MM.1S (cell line): Measurements from ENCODE around the gene CD6.
"Not testable (repeated sequence)": the region's sequence is repeated elsewhere in the genome, so short reads cannot be mapped to it uniquely, and the experiment has no call there.

Experiments
- DNase-seq: peaks from one replicate; pipeline ENCODE4 v3.0.0-alpha.2; 2015
- H2AFZ ChIP-seq: fragments of 300-600 bp; sonication (generic); 2 replicates; pipeline ENCODE4 v1.6.0; 2016; ENCODE audit warnings: antibody characterized with exemption, low read length
- H3F3A ChIP-seq: fragments of 300-600 bp; sonication (generic); 2 replicates; pipeline ENCODE4 v1.6.1; 2016; ENCODE audit warnings: mild to moderate bottlenecking, antibody characterized with exemption, low read length, moderate library complexity, mixed read lengths; ENCODE audit not compliant: insufficient read depth
- H3K27ac ChIP-seq: fragments of 300-600 bp; sonication (generic); 2 replicates; pipeline ENCODE4 v1.5.1; 2016; ENCODE audit warnings: mild to moderate bottlenecking, low read length
- H3K27me3 ChIP-seq: fragments of 300-600 bp; sonication (generic); replicated peaks from 2 replicates; pipeline ENCODE4 v1.6.0; 2016; ENCODE audit warnings: low read length; ENCODE audit not compliant: insufficient read depth
- H3K36me3 ChIP-seq: fragments of 300-600 bp; sonication (generic); replicated peaks from 2 replicates; pipeline ENCODE4 v1.6.1; 2016; ENCODE audit warnings: mild to moderate bottlenecking, low read length, mixed read lengths; ENCODE audit not compliant: insufficient read depth
- H3K4me1 ChIP-seq: fragments of 300-600 bp; sonication (generic); 2 replicates; pipeline ENCODE4 v1.6.1; 2016; ENCODE audit warnings: low read length, mixed read lengths
- H3K4me2 ChIP-seq: fragments of 300-600 bp; sonication (generic); 2 replicates; pipeline ENCODE4 v1.6.0; 2016; ENCODE audit warnings: low read depth, low read length
- H3K4me3 ChIP-seq: fragments of 300-600 bp; sonication (generic); 2 replicates; pipeline ENCODE4 v1.5.1; 2016; ENCODE audit warnings: low read length, mixed read lengths
- H3K79me2 ChIP-seq: fragments of 300-600 bp; sonication (generic); 2 replicates; pipeline ENCODE4 v1.6.1; 2016; ENCODE audit warnings: mixed run types, low read length, mixed read lengths
- H3K9ac ChIP-seq: fragments of 300-600 bp; sonication (generic); 2 replicates; pipeline ENCODE4 v1.6.1; 2016; ENCODE audit warnings: low read length, mixed read lengths
- H3K9me2 ChIP-seq: fragments of 300-600 bp; sonication (generic); replicated peaks from 2 replicates; pipeline ENCODE4 v1.6.1; 2016; ENCODE audit warnings: mild to moderate bottlenecking, low read length, mixed read lengths; ENCODE audit not compliant: insufficient read depth
- H3K9me3 ChIP-seq: fragments of 300-600 bp; sonication (generic); replicated peaks from 2 replicates; pipeline ENCODE4 v1.6.1; 2016; ENCODE audit warnings: mild to moderate bottlenecking, low read length, mixed read lengths; ENCODE audit not compliant: insufficient read depth
- H4K20me1 ChIP-seq: fragments of 300-600 bp; sonication (generic); 2 replicates; pipeline ENCODE4 v1.6.1; 2016; ENCODE audit warnings: mild to moderate bottlenecking, low read length, moderate library complexity, mixed read lengths; ENCODE audit not compliant: insufficient read depth
- EZH2 ChIP-seq: fragments of 300-600 bp; sonication (generic); optimal IDR thresholded peaks from 2 replicates; pipeline ENCODE3; 2017; ENCODE audit warnings: low read depth, mild to moderate bottlenecking, antibody characterized with exemption, low read length, mixed read lengths
- EZH2phosphoT487 ChIP-seq: fragments of 300-600 bp; sonication (generic); IDR thresholded peaks from 2 replicates; pipeline ENCODE4 v1.6.1; 2018; ENCODE audit warnings: antibody characterized with exemption, low read length
- TF ChIP-seq, protein P1 (sequence below): fragments of 300-600 bp; sonication (generic); IDR thresholded peaks from 2 replicates; pipeline ENCODE4 v1.5.1; 2016; ENCODE audit warnings: antibody characterized with exemption, low read length, mixed read lengths

The CD6 gene

DNA sequence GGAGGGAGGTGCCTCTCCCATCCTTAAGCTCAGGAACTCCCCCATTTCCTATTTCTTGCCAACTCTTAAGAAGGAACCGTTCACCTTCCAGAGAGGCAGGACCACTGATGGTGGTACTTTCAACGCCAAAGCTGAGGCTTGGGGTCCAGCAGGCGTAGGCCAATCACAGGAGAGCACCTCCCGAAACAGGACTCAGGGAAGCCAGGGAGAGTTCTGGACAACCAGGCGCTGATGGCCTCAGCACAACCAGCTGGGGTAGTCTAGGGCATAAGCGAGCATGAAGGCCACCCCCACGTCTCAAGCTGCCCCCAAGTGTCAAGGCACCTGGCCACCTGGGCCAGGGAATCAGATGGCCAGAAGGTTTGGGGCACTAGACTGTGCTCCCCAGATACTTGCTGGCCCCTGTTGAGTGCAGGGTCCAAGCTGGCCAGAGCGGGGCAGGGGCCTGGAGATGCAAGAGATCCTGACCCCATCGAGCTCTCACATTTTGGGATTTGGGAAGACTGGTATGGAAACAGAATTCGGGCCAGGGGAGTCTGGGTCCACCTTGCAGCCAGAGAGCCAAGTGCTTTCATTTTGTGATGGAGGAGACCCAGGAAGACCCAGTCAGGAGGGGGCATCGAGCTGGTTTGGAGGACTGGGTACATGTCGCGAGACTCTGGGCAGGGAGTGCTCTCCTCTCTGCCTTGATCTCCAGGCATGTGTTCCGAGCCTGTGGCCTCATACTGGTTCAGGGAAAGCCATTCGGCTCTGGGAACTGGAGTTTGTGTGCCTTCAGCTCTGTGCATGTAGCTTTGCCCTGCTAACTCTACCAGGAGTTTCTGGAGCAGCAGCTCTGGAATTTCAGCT is 926 bp downstream of the CD6 start:
- Histone ChIP-seq H3K27me3 (no peaks in the 10 kb centered on the region), H3K4me3 (no peak overlapping the region), H2AFZ (no peak overlapping the region), H3K4me1 (no peaks in the 10 kb centered on the region), H3K4me2 (no peak overlapping the region), H3K9ac (no peak overlapping the region), H3K36me3 (no peaks in the 10 kb centered on the region), H3K9me2 (no peaks in the 10 kb centered on the region), H3K79me2 (no peaks in the 10 kb centered on the region), H3K27ac (no peak overlapping the region), H3F3A (no peaks in the 10 kb centered on the region), H3K9me3 (no peaks in the 10 kb centered on the region), H4K20me1 (no peaks in the 10 kb centered on the region)
- TF ChIP-seq EZH2phosphoT487 (no peak), EZH2 (no peak)
- TF ChIP-seq, protein P1, sequence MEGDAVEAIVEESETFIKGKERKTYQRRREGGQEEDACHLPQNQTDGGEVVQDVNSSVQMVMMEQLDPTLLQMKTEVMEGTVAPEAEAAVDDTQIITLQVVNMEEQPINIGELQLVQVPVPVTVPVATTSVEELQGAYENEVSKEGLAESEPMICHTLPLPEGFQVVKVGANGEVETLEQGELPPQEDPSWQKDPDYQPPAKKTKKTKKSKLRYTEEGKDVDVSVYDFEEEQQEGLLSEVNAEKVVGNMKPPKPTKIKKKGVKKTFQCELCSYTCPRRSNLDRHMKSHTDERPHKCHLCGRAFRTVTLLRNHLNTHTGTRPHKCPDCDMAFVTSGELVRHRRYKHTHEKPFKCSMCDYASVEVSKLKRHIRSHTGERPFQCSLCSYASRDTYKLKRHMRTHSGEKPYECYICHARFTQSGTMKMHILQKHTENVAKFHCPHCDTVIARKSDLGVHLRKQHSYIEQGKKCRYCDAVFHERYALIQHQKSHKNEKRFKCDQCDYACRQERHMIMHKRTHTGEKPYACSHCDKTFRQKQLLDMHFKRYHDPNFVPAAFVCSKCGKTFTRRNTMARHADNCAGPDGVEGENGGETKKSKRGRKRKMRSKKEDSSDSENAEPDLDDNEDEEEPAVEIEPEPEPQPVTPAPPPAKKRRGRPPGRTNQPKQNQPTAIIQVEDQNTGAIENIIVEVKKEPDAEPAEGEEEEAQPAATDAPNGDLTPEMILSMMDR: no peak
- no peak for DNase-seq

DNA sequence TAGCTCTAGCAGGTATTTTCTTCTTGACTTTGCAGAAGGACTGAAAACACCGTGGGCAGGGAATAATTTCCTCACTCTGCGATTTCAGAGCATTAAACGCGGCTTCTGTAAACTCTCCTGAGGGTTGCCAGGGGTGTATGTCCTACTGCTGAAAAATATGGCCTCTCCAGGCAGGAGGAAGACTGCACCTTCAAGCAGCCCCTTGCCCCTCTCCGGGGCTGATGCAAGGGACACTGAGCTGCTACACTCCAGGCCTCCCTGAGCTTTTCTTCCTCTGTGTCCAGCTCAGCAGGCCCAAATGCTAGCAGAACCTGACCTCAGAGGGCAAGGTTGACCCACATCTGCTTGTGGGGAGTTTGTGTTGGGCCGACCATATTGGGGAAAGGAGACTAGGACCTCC is 2.2 kb downstream of the CD6 start:
- Histone ChIP-seq H4K20me1 (no peaks in the 10 kb centered on the region), H2AFZ (no peak overlapping the region), H3K9me3 (no peaks in the 10 kb centered on the region), H3K27ac (no peak overlapping the region), H3K9ac (no peak overlapping the region), H3K9me2 (no peaks in the 10 kb centered on the region), H3K36me3 (no peaks in the 10 kb centered on the region), H3K79me2 (no peaks in the 10 kb centered on the region), H3K4me3 (no peak overlapping the region), H3K4me2 (no peak overlapping the region), H3K27me3 (no peaks in the 10 kb centered on the region), H3K4me1 (no peaks in the 10 kb centered on the region), H3F3A (no peaks in the 10 kb centered on the region)
- TF ChIP-seq EZH2: no peak
- TF ChIP-seq, protein P1: no peak
- no peak for TF ChIP-seq EZH2phosphoT487
- no peak for DNase-seq

DNA sequence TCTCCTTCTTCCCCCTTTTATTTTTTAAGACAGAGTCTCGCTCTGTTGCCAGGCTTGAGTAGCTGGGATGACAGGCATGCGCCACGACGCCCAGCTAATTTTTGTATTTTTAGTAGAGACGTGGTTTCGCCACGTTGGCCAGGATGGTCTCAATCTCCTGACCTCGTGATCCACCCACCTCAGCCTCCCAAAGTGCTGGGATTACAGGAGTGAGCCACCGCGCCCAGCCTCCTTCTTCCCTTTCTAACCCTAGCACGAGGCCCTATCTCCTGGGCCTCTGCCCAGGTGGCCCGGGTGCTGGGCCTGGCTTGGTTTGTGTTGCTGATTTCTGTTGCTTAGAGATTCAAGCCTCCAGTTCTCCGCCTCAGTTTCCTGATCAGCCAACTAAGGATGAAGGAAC is 2.8 kb downstream of the CD6 start:
- DNase-seq, H3K4me3 ChIP-seq, H3K27ac ChIP-seq, H3K4me1 ChIP-seq, H3K4me2 ChIP-seq, H4K20me1 ChIP-seq, H3K79me2 ChIP-seq, H3F3A ChIP-seq, H2AFZ ChIP-seq, H3K9me3 ChIP-seq, H3K9ac ChIP-seq, H3K36me3 ChIP-seq, H3K27me3 ChIP-seq, H3K9me2 ChIP-seq: not testable (repeated sequence)

DNA sequence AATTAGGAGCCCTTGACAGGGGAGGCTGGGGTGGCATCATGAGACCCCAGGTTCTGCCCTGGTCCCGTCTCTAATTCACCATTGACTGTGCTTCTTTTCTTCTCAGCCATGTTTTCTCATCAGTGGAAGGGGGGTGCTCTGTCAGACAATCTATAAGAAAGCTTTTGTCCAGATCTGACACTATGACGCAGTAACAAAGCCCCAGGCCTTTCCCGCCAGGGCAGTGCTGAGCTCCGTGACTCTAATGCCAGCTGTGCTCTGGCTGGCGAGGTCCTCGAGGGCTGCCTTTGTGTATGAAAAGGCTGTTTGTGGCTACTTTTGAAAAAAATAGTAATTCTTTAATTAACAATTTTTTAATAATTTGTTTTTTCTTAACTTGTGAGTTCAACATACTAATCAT is 3.2 kb downstream of the CD6 start:
- DNase-seq: no peak

More for the DNA sequence above, 3.2 kb downstream of the CD6 start:
- H3K4me1 ChIP-seq: no peaks in the 10 kb centered on the region
- no peaks in the 10 kb centered on the region for H3K79me2 ChIP-seq
- no peak overlapping the region for H2AFZ ChIP-seq
- H3K9me3 ChIP-seq: no peaks in the 10 kb centered on the region
- H3K4me2 ChIP-seq: no peak overlapping the region
- no peaks in the 10 kb centered on the region for H4K20me1 ChIP-seq
- H3K27ac ChIP-seq: no peak overlapping the region
- no peaks in the 10 kb centered on the region for H3K27me3 ChIP-seq
- no peaks in the 10 kb centered on the region for H3F3A ChIP-seq
- H3K36me3 ChIP-seq: no peaks in the 10 kb centered on the region
- H3K4me3 ChIP-seq: no peak overlapping the region
- no peak overlapping the region for H3K9ac ChIP-seq
- H3K9me2 ChIP-seq: no peaks in the 10 kb centered on the region
- no peak for TF ChIP-seq EZH2
